ENCODE data around the gene SFMBT2. TPM values are rescaled to one million over a fixed set of nuclear protein-coding genes. Genes with fewer than 3 reads are reported as not detected.
"Not testable (repeated sequence)": the region's sequence is repeated elsewhere in the genome, so short reads cannot be mapped to it uniquely, and the experiment has no call there.

The SFMBT2 gene
- total and polyA plus RNA-seq, 4 donors, result 15.3 to 23.8 (median 17.1) TPM

DNA sequence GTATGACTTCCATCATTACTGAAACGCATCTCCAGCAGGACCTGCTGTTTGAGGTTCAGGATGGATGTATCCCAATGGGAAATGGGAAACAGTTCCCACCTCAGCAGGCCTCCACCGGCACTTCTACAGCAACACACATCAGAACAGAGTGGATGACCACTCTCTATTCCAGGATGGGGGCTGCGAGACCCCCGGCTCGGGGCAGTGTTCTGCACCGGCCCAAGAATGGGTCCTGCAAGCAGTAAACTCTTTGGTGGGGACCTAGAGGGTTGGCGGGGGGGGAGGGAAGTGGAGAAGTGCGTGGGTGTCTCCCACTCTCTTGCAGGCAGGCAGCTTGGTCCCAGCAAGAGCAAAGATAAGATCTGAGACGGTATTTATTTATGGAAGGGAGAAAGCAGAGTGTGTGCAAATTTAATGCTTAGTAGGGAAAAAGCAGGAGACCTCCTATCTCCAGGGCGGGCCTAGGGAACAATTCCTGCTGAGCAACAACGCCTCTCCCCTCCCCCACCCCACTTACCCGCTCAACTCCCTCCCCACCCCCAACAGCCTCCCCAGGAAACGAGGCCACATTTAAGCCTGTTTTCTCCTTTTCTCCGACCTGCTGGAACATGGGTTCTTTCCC lies 4.0 kb downstream of the SFMBT2 start:
- Histone ChIP-seq H3K27ac (ENCODE audit: low read depth, low read length) (peak overlapping the region; percentile 79), H3K9me3 (ENCODE audit: control insufficient read depth, insufficient read depth, low read length) (no peaks in the 10 kb centered on the region), H3K36me3 (ENCODE audit: control insufficient read depth, insufficient read depth, low read length) (peaks cover 3% of the 10 kb centered on the region), H3K4me1 (ENCODE audit: control insufficient read depth, insufficient read depth, low read length) (peaks cover 36% of the 10 kb centered on the region), H3K27me3 (ENCODE audit: control insufficient read depth, insufficient read depth, low read length) (peaks cover 8% of the 10 kb centered on the region), H3K4me3 (ENCODE audit: low read depth, low read length) (peak overlapping the region; percentile 74)
- WGBS (ENCODE audit: insufficient coverage), result 48% methylated on average over 6 of the region's 14 CpGs
- no peak for DNase-seq (ENCODE audit: low read depth in 4 of 6, low spot score in 6 of 6)

DNA sequence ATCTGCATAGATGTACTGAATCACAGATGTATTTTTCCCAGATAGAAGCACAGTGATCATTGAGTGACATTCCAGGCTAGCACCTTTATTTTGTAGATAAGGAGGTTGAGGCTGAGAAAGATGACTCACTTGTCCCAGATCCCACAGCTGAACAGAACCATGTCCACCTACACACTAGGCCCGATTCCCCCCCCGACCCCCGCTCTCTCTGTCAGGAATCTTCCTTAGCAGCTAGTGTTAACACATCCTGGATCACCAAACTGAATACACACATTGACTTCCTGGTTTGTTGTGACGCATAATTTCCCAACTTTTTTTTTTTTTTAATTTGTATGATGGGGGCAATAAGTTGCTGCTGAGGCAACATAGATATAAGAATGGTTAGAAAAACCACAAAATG lies 5.2 kb downstream of the SFMBT2 start:
- no peaks in the 10 kb centered on the region for H3K9me3 ChIP-seq (ENCODE audit: control insufficient read depth, insufficient read depth, low read length)
- H3K27ac ChIP-seq (ENCODE audit: low read depth, low read length), result no peak overlapping the region
- no peak for DNase-seq (ENCODE audit: low read depth in 4 of 6, low spot score in 6 of 6)
- no CpG with 5 or more reads among the region's 4 CpGs for WGBS (ENCODE audit: insufficient coverage)
- H3K36me3 ChIP-seq (ENCODE audit: control insufficient read depth, insufficient read depth, low read length), result peaks cover 3% of the 10 kb centered on the region
- no peak overlapping the region for H3K4me3 ChIP-seq (ENCODE audit: low read depth, low read length)
- H3K4me1 ChIP-seq (ENCODE audit: control insufficient read depth, insufficient read depth, low read length), result peaks cover 31% of the 10 kb centered on the region
- no peaks in the 10 kb centered on the region for H3K27me3 ChIP-seq (ENCODE audit: control insufficient read depth, insufficient read depth, low read length)

DNA sequence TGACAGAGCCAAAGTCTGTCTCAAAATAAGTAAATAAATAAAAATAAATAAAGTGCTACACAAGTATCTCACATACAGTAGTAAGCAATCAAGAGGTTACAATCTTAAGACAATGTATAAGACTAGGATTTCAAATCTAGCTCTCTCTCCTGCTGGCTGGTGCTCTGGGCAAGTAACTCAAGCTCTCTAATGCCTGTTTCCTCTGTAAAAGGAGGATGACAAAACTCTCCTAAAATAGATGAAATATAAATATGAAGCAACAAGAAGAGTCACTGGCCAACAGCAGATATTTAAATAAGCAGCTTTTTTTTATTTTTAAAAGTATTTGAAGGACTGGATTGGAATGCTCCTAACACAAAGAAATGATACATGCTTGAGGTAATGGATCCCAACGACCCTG lies 7.2 kb downstream of the SFMBT2 start:
- DNase-seq (ENCODE audit: low read depth in 4 of 6, low spot score in 6 of 6), result no peak
- Histone ChIP-seq H3K36me3 (ENCODE audit: control insufficient read depth, insufficient read depth, low read length) (peaks cover 3% of the 10 kb centered on the region), H3K27me3 (ENCODE audit: control insufficient read depth, insufficient read depth, low read length) (no peaks in the 10 kb centered on the region), H3K27ac (ENCODE audit: low read depth, low read length) (no peak overlapping the region), H3K9me3 (ENCODE audit: control insufficient read depth, insufficient read depth, low read length) (no peaks in the 10 kb centered on the region), H3K4me1 (ENCODE audit: control insufficient read depth, insufficient read depth, low read length) (peaks cover 27% of the 10 kb centered on the region), H3K4me3 (ENCODE audit: low read depth, low read length) (no peak overlapping the region)
- WGBS (ENCODE audit: insufficient coverage), result no CpG with 5 or more reads among the region's 1 CpG

DNA sequence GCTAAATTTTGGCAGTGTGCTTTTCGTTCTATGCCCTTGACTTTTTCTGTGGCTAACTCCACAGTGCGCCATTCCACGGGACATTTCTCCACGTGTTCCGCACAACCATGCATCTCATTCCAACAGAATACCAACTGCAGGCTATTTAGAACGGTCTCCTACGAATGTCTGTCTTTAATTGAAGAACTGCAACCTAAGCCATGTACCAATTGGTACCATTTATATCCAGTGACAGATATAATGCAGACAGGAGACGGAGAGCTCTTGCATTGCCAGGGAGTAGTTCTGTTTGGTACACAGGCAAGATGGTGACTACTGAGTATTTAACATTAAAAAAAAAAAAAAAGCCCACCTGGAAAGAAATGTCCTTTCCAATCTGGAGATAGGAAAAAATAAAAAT lies 9.1 kb downstream of the SFMBT2 start:
- Histone ChIP-seq H3K27ac (ENCODE audit: low read depth, low read length) (no peak overlapping the region), H3K27me3 (ENCODE audit: control insufficient read depth, insufficient read depth, low read length) (no peaks in the 10 kb centered on the region), H3K4me3 (ENCODE audit: low read depth, low read length) (no peak overlapping the region), H3K36me3 (ENCODE audit: control insufficient read depth, insufficient read depth, low read length) (no peaks in the 10 kb centered on the region), H3K4me1 (ENCODE audit: control insufficient read depth, insufficient read depth, low read length) (peaks cover 10% of the 10 kb centered on the region), H3K9me3 (ENCODE audit: control insufficient read depth, insufficient read depth, low read length) (no peaks in the 10 kb centered on the region)
- DNase-seq (ENCODE audit: low read depth in 4 of 6, low spot score in 6 of 6), result no peak
- 90% methylated on average over 5 of the region's 8 CpGs for WGBS (ENCODE audit: insufficient coverage)

DNA sequence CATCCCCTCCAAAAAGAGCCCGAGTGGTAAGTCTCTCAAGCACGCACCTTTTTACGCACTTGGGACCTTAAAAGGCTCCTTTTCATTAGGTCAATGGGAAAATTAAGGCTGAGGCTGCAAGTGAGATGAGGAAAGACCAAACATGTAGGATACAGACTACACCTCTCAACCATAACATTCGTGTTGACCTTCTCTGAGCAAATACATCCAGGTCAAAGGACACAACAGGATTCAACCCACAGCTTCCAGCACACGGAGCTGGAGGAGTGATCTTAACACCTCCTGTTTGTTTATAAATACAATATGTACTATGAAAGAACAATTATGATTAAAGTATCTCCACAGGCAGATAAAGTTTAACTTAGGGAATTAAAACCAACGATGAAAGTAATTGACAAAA lies 9.7 kb downstream of the SFMBT2 start:
- DNase-seq (ENCODE audit: low read depth in 4 of 6, low spot score in 6 of 6), result no peak
- Histone ChIP-seq H3K9me3 (ENCODE audit: control insufficient read depth, insufficient read depth, low read length) (no peaks in the 10 kb centered on the region), H3K4me1 (ENCODE audit: control insufficient read depth, insufficient read depth, low read length) (peaks cover 8% of the 10 kb centered on the region), H3K36me3 (ENCODE audit: control insufficient read depth, insufficient read depth, low read length) (no peaks in the 10 kb centered on the region), H3K27ac (ENCODE audit: low read depth, low read length) (no peak overlapping the region), H3K4me3 (ENCODE audit: low read depth, low read length) (no peak overlapping the region), H3K27me3 (ENCODE audit: control insufficient read depth, insufficient read depth, low read length) (no peaks in the 10 kb centered on the region)
- 80% methylated on average over 1 of the region's 6 CpGs for WGBS (ENCODE audit: insufficient coverage)

DNA sequence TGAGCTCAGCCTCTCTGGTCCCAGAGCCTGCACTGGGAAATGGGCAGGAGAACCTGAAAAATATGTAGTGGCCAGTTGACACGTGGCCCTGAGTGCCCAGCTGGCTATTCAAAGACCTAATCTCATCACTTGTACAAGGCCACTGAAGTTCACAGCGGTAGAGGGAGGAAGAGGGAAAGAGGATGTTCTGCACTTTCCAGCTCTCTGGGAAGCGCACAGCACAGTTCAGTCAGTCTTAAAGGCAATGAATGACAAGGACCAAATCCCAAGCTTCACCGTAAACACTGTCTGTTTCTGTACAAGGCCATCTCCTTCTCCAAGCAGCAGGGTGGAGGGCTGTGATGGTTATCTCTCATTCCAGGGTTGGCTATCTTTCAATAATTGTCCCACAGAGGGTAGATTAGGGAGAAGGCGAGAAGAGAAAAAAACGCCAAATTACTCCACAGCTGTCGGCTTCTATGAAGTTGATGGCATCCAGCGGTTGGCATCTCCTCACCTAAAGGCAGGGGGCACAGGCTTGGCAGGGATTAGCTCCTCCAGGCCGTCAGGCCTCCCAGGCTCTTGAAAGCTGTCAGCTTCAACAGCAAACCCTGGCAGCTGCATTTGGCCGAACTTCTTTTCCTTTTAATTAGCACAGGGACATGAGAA lies 10.6 kb downstream of the SFMBT2 start:
- H3K4me3 ChIP-seq (ENCODE audit: low read depth, low read length), result no peak overlapping the region
- H3K4me1 ChIP-seq (ENCODE audit: control insufficient read depth, insufficient read depth, low read length), result peaks cover 8% of the 10 kb centered on the region
- peak in 2 of 6 donors; percentile 29 to 55 for DNase-seq (ENCODE audit: low read depth in 4 of 6, low spot score in 6 of 6)
- no peaks in the 10 kb centered on the region for H3K36me3 ChIP-seq (ENCODE audit: control insufficient read depth, insufficient read depth, low read length)
- no peak overlapping the region for H3K27ac ChIP-seq (ENCODE audit: low read depth, low read length)
- no peaks in the 10 kb centered on the region for H3K9me3 ChIP-seq (ENCODE audit: control insufficient read depth, insufficient read depth, low read length)
- 56% methylated on average over 7 of the region's 10 CpGs for WGBS (ENCODE audit: insufficient coverage)
- H3K27me3 ChIP-seq (ENCODE audit: control insufficient read depth, insufficient read depth, low read length), result no peaks in the 10 kb centered on the region

DNA sequence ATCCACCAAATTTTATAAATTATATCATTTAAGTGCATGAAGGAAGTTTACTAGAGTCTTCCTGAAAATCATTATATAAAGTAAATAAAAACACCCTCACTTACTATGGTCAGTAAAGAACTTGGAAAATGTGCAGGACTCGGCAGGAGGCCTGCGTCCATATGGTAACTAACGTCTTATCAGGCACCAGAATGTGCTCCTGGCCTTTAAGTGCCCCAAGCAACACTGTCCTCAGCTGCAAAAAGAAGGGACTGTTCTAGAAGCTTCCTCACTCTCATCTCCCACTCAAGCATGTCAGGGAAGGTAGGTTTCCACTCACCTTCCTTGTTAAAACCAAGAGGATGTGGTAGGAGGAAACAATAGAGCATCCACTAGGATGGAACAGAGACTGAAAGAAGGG lies 11.3 kb downstream of the SFMBT2 start:
- Histone ChIP-seq H3K4me3 (ENCODE audit: low read depth, low read length) (no peak overlapping the region), H3K9me3 (ENCODE audit: control insufficient read depth, insufficient read depth, low read length) (no peaks in the 10 kb centered on the region), H3K27ac (ENCODE audit: low read depth, low read length) (no peak overlapping the region), H3K27me3 (ENCODE audit: control insufficient read depth, insufficient read depth, low read length) (no peaks in the 10 kb centered on the region), H3K36me3 (ENCODE audit: control insufficient read depth, insufficient read depth, low read length) (no peaks in the 10 kb centered on the region), H3K4me1 (ENCODE audit: control insufficient read depth, insufficient read depth, low read length) (peaks cover 8% of the 10 kb centered on the region)
- DNase-seq (ENCODE audit: low read depth in 4 of 6, low spot score in 6 of 6), result no peak
- 84% methylated on average over 3 of the region's 3 CpGs for WGBS (ENCODE audit: insufficient coverage)

DNA sequence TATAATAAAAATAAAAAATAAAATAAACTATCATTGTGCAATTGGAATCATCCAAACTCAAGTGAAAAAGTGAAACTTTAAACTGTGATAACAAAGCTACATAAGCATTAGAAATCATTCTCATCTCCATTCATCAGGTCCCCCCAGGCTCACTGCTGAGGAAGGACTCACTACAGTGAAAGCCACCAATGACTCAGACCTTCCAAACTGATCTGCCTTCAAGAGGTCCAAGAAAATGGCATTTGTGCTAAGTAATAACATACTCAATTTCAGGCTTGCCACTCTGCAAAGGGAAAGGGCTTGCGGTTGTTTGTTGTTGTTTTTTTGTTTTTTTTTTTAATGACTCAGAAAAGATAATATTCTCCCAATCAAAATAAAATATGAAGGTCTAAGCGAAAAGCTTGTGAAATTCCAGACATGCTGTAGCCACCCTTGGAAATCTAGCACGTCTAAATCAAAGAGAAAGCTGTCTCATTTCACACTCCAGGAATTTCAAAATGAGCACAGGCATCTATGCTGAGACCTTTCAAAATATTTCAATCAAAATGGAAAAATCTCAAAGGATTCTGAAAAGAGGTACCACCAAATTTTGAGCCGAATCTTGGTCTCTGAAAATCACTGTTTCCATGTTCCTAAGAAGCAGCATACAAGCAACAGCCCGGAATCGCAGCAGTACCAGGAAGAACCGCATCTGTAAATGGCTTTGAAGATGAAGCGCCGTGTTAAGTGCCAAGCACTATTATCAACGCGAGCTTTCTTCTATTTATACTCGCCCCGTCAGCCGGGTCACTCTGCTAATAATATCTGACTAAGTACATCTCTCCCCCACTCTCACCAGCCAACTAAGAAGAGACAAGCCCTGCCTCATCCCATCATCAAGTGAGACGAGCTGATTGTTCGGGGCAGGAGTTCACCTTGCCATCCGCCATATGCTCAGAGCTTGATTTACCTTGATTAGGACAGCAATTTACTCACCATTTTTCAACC lies 13.5 kb downstream of the SFMBT2 start:
- Histone ChIP-seq H3K36me3 (ENCODE audit: control insufficient read depth, insufficient read depth, low read length) (no peaks in the 10 kb centered on the region), H3K9me3 (ENCODE audit: control insufficient read depth, insufficient read depth, low read length) (no peaks in the 10 kb centered on the region), H3K4me3 (ENCODE audit: low read depth, low read length) (no peak overlapping the region), H3K4me1 (ENCODE audit: control insufficient read depth, insufficient read depth, low read length) (peaks cover 8% of the 10 kb centered on the region), H3K27ac (ENCODE audit: low read depth, low read length) (no peak overlapping the region), H3K27me3 (ENCODE audit: control insufficient read depth, insufficient read depth, low read length) (no peaks in the 10 kb centered on the region)
- DNase-seq (ENCODE audit: low read depth in 4 of 6, low spot score in 6 of 6), result peak in 1 of 6 donors; percentile 13
- WGBS (ENCODE audit: insufficient coverage), result 73% methylated on average over 15 of the region's 17 CpGs

DNA sequence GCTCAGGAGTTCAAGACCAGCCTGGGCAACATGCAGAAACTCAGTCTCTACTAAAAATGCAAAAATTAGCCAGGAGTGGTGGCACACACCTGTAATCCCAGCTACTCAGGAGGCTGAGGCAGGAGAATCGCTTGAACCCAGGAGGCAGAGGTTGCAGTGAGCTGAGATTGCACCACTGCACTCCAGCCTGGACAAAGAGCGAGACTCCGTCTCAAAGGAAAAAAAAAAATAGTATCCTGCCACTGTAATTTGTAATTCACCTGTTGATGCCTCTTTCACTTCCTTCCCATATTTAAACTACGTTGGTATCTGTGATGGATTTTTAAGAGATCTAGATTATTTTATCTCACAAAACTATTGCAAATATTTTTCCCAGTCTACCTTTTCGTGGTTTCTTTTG lies 18.5 kb downstream of the SFMBT2 start:
- not testable (repeated sequence) for H3K9me3 ChIP-seq (ENCODE audit: control insufficient read depth, insufficient read depth, low read length); H3K36me3 ChIP-seq (ENCODE audit: control insufficient read depth, insufficient read depth, low read length); DNase-seq (ENCODE audit: low read depth in 4 of 6, low spot score in 6 of 6); H3K4me3 ChIP-seq (ENCODE audit: low read depth, low read length); H3K27ac ChIP-seq (ENCODE audit: low read depth, low read length); H3K4me1 ChIP-seq (ENCODE audit: control insufficient read depth, insufficient read depth, low read length); H3K27me3 ChIP-seq (ENCODE audit: control insufficient read depth, insufficient read depth, low read length)
- 83% methylated on average over 1 of the region's 5 CpGs for WGBS (ENCODE audit: insufficient coverage)
